ENCODE data around the gene OR7D2. TPM values are rescaled to one million over a fixed set of nuclear protein-coding genes. Genes with fewer than 3 reads are reported as not detected.
"Not testable (repeated sequence)": the region's sequence is repeated elsewhere in the genome, so short reads cannot be mapped to it uniquely, and the experiment has no call there.

Gene OR7D2
- total RNA-seq: under 0.01 TPM in 1 of 2 replicates, not detected in the other

GRCh38 chr19:9178901-9179300 lies at the start of gene OR7D2:
OR7D2 (plus strand) TSS chr19:9178979; CDS start chr19:9185782, 6,803 bp downstream.
- no peak for DNase-seq (ENCODE audit: low read depth in 2 of 2)

GRCh38 chr19:9130965-9131364 lies 47.8 kb upstream of the OR7D2 start:
- no peak for DNase-seq (ENCODE audit: low read depth in 2 of 2)

GRCh38 chr19:9132422-9132821 lies 46.4 kb upstream of the OR7D2 start:
- peak in 1 of 2 donors; percentile 48 for DNase-seq (ENCODE audit: low read depth in 2 of 2)

GRCh38 chr19:9139609-9140158 lies 39.1 kb upstream of the OR7D2 start:
- DNase-seq (ENCODE audit: low read depth in 2 of 2): peak in 1 of 2 donors; percentile 2

- peak; percentile 92 to 93 for DNase-seq (ENCODE audit: low read depth in 2 of 2)
Observed at GRCh38 chr19:9140159-9140874, 38.5 kb upstream of the OR7D2 start, which contains the start of gene ZNF317. ZNF317 (plus strand) TSS chr19:9140397; CDS start chr19:9156017, 15,620 bp downstream.

GRCh38 chr19:9144920-9145319 lies 33.9 kb upstream of the OR7D2 start:
- DNase-seq (ENCODE audit: low read depth in 2 of 2): peak in 1 of 2 donors; percentile 11

GRCh38 chr19:9146882-9147281 lies 31.9 kb upstream of the OR7D2 start:
- DNase-seq (ENCODE audit: low read depth in 2 of 2): no peak

- no peak for DNase-seq (ENCODE audit: low read depth in 2 of 2)
Observed at GRCh38 chr19:9148697-9149096, 30.1 kb upstream of the OR7D2 start.

GRCh38 chr19:9149997-9150396 lies 28.8 kb upstream of the OR7D2 start:
- no peak for DNase-seq (ENCODE audit: low read depth in 2 of 2)

GRCh38 chr19:9150650-9151049 lies 28.1 kb upstream of the OR7D2 start:
- DNase-seq (ENCODE audit: low read depth in 2 of 2): no peak

GRCh38 chr19:9151367-9151766 lies 27.4 kb upstream of the OR7D2 start:
- no peak for DNase-seq (ENCODE audit: low read depth in 2 of 2)

- no peak for DNase-seq (ENCODE audit: low read depth in 2 of 2)
Observed at GRCh38 chr19:9155591-9155990, 23.2 kb upstream of the OR7D2 start.

- no peak for DNase-seq (ENCODE audit: low read depth in 2 of 2)
Observed at GRCh38 chr19:9156304-9156703, 22.5 kb upstream of the OR7D2 start.

- DNase-seq (ENCODE audit: low read depth in 2 of 2): no peak
Observed at GRCh38 chr19:9159891-9160290, 18.9 kb upstream of the OR7D2 start.

GRCh38 chr19:9161427-9161826 lies 17.4 kb upstream of the OR7D2 start:
- DNase-seq (ENCODE audit: low read depth in 2 of 2): no peak

GRCh38 chr19:9165261-9165660 lies 13.5 kb upstream of the OR7D2 start:
- peak in 1 of 2 donors; percentile 13 for DNase-seq (ENCODE audit: low read depth in 2 of 2)

GRCh38 chr19:9166846-9167245 lies 11.9 kb upstream of the OR7D2 start:
- DNase-seq (ENCODE audit: low read depth in 2 of 2): no peak

GRCh38 chr19:9171393-9171991 lies 7.3 kb upstream of the OR7D2 start:
- DNase-seq (ENCODE audit: low read depth in 2 of 2): no peak

- DNase-seq (ENCODE audit: low read depth in 2 of 2): no peak
Observed at GRCh38 chr19:9175326-9175725, 3.5 kb upstream of the OR7D2 start.

GRCh38 chr19:9183000-9183399 lies 4.2 kb downstream of the OR7D2 start:
- DNase-seq (ENCODE audit: low read depth in 2 of 2): no peak

- no peak for DNase-seq (ENCODE audit: low read depth in 2 of 2)
Observed at GRCh38 chr19:9187191-9187590, 8.4 kb downstream of the OR7D2 start.

- DNase-seq (ENCODE audit: low read depth in 2 of 2): no peak
Observed at GRCh38 chr19:9189535-9189934, 10.8 kb downstream of the OR7D2 start.

- not testable (repeated sequence) for DNase-seq (ENCODE audit: low read depth in 2 of 2)
Observed at GRCh38 chr19:9198044-9198443, 19.3 kb downstream of the OR7D2 start.

Data from lung microvascular endothelial cell (primary cell).